Fibroblast of lung (primary cell): ENCODE measurements around the gene COPE.

Experiments used
- CTCF ChIP-seq, 2 donors: IDR thresholded peaks in 1 of 2; conservative IDR thresholded peaks in 1 of 2; 1 replicate in 1 of 2; 2 replicates in 1 of 2; pipeline ENCODE4 v1.5.1; 2011 to 2012; ENCODE audit warnings: low read length in 2 of 2, control low read depth in 1 of 2, inconsistent platforms in 1 of 2, low read depth in 1 of 2, mild to moderate bottlenecking in 1 of 2
- EZH2 ChIP-seq: IDR thresholded peaks from 2 replicates; pipeline ENCODE4 v1.5.1; 2012; ENCODE audit warnings: low read length, control low read depth, mild to moderate bottlenecking; ENCODE audit errors: missing control alignments

- no peak for TF ChIP-seq CTCF (conservative IDR thresholded peaks at IDR 0.05 in 1 of 2, IDR thresholded peaks at IDR 0.05 in 1 of 2; ENCODE audit: low read depth in 1 of 2, low read length in 2 of 2)
- no peak for TF ChIP-seq EZH2
These were observed 47.6 kb downstream of the COPE start for GRCh38 chr19:18871543-18871942.
